Measurements from ENCODE around the gene MTCL1.
A peak's percentile ranks its signal among the peaks of the same experiment; 100 is the strongest.

The MTCL1 gene

GRCh38 chr18:8688216-8688800 lies 17.0 kb upstream of the MTCL1 start:
- DNase-seq = no peak

GRCh38 chr18:8688816-8689215 lies 16.5 kb upstream of the MTCL1 start:
- no peak for DNase-seq

GRCh38 chr18:8689517-8689916 lies 15.8 kb upstream of the MTCL1 start:
- no peak for DNase-seq

GRCh38 chr18:8694891-8695290 lies 10.5 kb upstream of the MTCL1 start:
- DNase-seq = no peak

- DNase-seq = no peak
These were observed 9.3 kb upstream of the MTCL1 start for GRCh38 chr18:8695932-8696517.

- peak; percentile 79 for DNase-seq
These were observed 8.6 kb upstream of the MTCL1 start for GRCh38 chr18:8696749-8697211.

GRCh38 chr18:8699126-8699525 lies 6.2 kb upstream of the MTCL1 start:
- no peak for DNase-seq

GRCh38 chr18:8699948-8700347 lies 5.4 kb upstream of the MTCL1 start:
- no peak for DNase-seq

- DNase-seq = no peak
These were observed 3.7 kb upstream of the MTCL1 start for GRCh38 chr18:8701546-8702118.

GRCh38 chr18:8702668-8703067 lies 2.7 kb upstream of the MTCL1 start:
- DNase-seq = no peak

- DNase-seq = no peak
These were observed 2.2 kb upstream of the MTCL1 start for GRCh38 chr18:8703092-8703709.

GRCh38 chr18:8703781-8704301 lies 1.5 kb upstream of the MTCL1 start:
- no peak for DNase-seq

- DNase-seq = peak; percentile 90
These were observed 757 bp upstream of the MTCL1 start for GRCh38 chr18:8704361-8705237.

GRCh38 chr18:8705961-8706790 lies 820 bp downstream of the MTCL1 start:
- peak; percentile 31 for DNase-seq

- DNase-seq = peak; percentile 48
These were observed 1.6 kb downstream of the MTCL1 start for GRCh38 chr18:8706791-8707555.

GRCh38 chr18:8707556-8708300 lies 2.4 kb downstream of the MTCL1 start:
- DNase-seq = no peak

GRCh38 chr18:8708670-8709069 lies 3.3 kb downstream of the MTCL1 start:
- DNase-seq = no peak

GRCh38 chr18:8709248-8710059 lies 4.1 kb downstream of the MTCL1 start:
- no peak for DNase-seq

GRCh38 chr18:8711736-8712135 lies 6.4 kb downstream of the MTCL1 start:
- no peak for DNase-seq
